Cardiac muscle cell (in vitro differentiated cells and primary cell): ENCODE data around the gene SUSD4. TPM values are rescaled to one million over a fixed set of nuclear protein-coding genes. Genes with fewer than 3 reads are reported as not detected.

Source experiments
- DNase-seq, 2 donors: peaks; one replicate each; pipeline versions ENCODE4 v3.0.0 to v3.0.0-alpha.2; 2010 to 2017; ENCODE audit warnings: low read depth in 1 of 2, low spot score in 1 of 2
- H3K27ac ChIP-seq: fragments of 200-600 bp; sonication (generic); 2 replicates; pipeline ENCODE4 v1.5.1; 2016
- H3K27me3 ChIP-seq: fragments of 200-600 bp; sonication (generic); 2 replicates; pipeline ENCODE4 v1.6.0; 2016; ENCODE audit warnings: control low read depth
- H3K36me3 ChIP-seq: fragments of 200-600 bp; sonication (generic); 2 replicates; pipeline ENCODE4 v1.5.1; 2016; ENCODE audit warnings: control low read depth
- H3K4me1 ChIP-seq: fragments of 200-600 bp; sonication (generic); 2 replicates; pipeline ENCODE4 v1.8.1; 2017; ENCODE audit warnings: low read depth, mild to moderate bottlenecking, mixed run types
- H3K4me3 ChIP-seq: fragments of 200-600 bp; sonication (generic); 2 replicates; pipeline ENCODE4 v1.5.1; 2016; ENCODE audit warnings: mild to moderate bottlenecking
- H3K9me3 ChIP-seq: fragments of 200-600 bp; sonication (generic); 2 replicates; pipeline ENCODE4 v1.5.1; 2017; ENCODE audit warnings: low read depth, mild to moderate bottlenecking, control low read depth
- polyA plus RNA-seq: library from polyadenylated mRNA; unstranded; fragments of >200 nt; fragmentation: Nextera tagmentation; extraction: Ambion mirVana; gene quantifications from 2 replicates; pipeline ENCODE4 v1.2.1, GENCODE V29; 2016
- total RNA-seq: library from RNA; depleted of rRNA; stranded (reverse); fragments of >200 nt; gene quantifications from 2 replicates; pipeline ENCODE4 v1.2.3, GENCODE V29; 2016
- TF ChIP-seq, protein P1 (sequence below): IDR thresholded peaks from 2 replicates; pipeline ENCODE4 v1.5.1; 2012; ENCODE audit warnings: low read depth, mild to moderate bottlenecking, low read length

Gene SUSD4
- total and polyA plus RNA-seq, 2 experiments from 2014 or later: 20.9 to 31.6 TPM

DNA sequence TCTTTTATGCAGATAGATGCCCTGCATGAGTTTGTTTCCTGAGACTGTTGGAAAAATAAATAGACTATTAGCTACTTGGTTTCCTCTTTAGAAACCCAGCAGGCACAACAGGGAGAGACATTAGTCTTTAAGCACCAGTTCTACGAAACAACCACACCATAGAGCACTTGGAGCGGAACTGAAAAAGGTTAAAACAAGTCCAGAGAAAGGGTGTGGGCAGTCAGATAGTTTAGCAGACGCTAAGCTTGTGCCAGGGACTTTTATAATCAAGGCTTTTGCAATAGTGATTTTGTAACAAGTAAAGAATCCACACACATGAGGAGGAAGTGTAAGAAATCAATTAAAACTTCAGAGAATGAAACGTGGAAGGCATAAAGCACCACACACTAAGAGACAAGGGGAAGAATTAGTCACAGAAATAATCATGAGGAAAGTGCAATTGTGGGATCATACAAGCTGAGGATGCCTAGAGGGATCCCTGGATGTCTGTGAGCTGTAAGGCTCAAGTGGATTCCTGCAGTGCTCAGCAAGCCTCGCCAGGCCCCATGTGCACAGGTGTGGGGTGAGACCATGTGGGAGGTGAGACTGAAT, 183.2 kb downstream of the SUSD4 start:
- H3K27me3 ChIP-seq: no peaks in the 10 kb centered on the region

DNA sequence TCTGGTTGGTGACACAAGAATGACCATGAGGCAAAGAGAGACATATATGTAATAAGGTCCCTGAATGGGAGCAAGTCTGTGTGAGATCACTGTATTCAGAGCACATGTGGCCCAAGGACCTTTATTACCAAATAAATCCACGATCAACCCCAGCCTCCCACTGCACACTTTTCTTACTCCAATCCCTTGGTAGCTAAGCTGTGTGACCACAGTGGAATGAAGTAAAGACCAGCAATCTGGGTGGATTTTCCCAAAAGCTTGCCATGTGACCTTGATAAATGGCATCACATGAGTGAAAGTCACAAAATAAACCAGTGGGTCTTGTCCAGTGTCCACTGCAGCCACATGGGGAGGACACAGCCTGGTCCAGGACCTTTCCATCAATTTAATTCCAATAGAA, 184.2 kb downstream of the SUSD4 start:
- TF ChIP-seq, protein P1, sequence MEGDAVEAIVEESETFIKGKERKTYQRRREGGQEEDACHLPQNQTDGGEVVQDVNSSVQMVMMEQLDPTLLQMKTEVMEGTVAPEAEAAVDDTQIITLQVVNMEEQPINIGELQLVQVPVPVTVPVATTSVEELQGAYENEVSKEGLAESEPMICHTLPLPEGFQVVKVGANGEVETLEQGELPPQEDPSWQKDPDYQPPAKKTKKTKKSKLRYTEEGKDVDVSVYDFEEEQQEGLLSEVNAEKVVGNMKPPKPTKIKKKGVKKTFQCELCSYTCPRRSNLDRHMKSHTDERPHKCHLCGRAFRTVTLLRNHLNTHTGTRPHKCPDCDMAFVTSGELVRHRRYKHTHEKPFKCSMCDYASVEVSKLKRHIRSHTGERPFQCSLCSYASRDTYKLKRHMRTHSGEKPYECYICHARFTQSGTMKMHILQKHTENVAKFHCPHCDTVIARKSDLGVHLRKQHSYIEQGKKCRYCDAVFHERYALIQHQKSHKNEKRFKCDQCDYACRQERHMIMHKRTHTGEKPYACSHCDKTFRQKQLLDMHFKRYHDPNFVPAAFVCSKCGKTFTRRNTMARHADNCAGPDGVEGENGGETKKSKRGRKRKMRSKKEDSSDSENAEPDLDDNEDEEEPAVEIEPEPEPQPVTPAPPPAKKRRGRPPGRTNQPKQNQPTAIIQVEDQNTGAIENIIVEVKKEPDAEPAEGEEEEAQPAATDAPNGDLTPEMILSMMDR: no peak
- Histone ChIP-seq H3K4me3 (no peak overlapping the region), H3K9me3 (no peaks in the 10 kb centered on the region), H3K27ac (no peak overlapping the region), H3K27me3 (no peaks in the 10 kb centered on the region), H3K4me1 (peaks cover 8% of the 10 kb centered on the region), H3K36me3 (no peaks in the 10 kb centered on the region)
- DNase-seq: no peak

More for the DNA sequence above, 183.2 kb downstream of the SUSD4 start:
- Histone ChIP-seq H3K4me1 (peaks cover 12% of the 10 kb centered on the region), H3K36me3 (no peaks in the 10 kb centered on the region), H3K9me3 (no peaks in the 10 kb centered on the region), H3K4me3 (no peak overlapping the region), H3K27ac (no peak overlapping the region)
- DNase-seq: peak in 1 of 2 donors; percentile 38
- TF ChIP-seq, protein P1: no peak

DNA sequence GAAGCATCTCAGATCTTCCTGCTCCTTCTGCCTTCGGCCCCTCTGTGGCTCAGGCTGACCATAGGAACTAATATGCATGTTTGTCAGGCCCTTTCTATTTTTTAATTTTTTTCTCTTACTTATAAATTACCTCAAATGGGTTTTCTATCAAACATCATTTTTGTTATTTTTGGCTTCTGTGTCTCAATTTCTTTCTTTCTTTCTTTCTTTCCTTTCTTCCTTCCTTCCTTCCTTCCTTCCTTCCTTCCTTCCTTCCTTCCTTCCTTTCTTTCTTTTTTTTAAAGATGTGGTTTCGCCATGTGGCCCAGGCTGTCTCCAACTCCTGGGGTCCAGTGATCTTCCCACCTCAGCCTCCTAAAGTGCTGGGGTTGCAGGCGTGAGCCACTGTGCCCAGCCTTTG, 184.7 kb downstream of the SUSD4 start:
- H3K27me3 ChIP-seq: no peaks in the 10 kb centered on the region
- TF ChIP-seq, protein P1: no peak
- no peaks in the 10 kb centered on the region for H3K9me3 ChIP-seq
- H3K4me1 ChIP-seq: peaks cover 8% of the 10 kb centered on the region
- DNase-seq: no peak
- no peaks in the 10 kb centered on the region for H3K36me3 ChIP-seq
- no peak overlapping the region for H3K27ac ChIP-seq
- H3K4me3 ChIP-seq: no peak overlapping the region

DNA sequence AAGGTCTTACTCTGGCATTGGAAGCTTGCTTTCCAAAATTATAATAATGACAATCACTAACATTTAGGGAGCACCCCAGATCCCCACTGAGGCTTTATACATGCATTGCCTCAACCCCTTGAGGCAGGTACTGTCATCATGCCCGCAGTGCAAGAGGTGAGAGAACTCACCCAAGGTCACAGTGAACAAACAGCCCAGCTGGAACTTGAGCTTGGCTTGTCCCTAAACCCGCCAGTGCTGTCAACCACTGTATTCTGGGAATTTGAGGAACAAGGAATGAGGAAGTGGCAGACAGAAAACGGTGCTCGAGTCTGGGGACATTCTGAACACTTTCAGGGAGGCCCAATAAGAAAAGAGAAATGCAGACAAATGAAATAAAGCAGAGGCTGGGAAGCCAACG, 186.3 kb downstream of the SUSD4 start:
- TF ChIP-seq, protein P1: no peak
- DNase-seq: peak in 1 of 2 donors; percentile 50
- Histone ChIP-seq H3K9me3 (no peaks in the 10 kb centered on the region), H3K4me3 (no peak overlapping the region), H3K27me3 (no peaks in the 10 kb centered on the region), H3K4me1 (peaks cover 8% of the 10 kb centered on the region), H3K36me3 (no peaks in the 10 kb centered on the region), H3K27ac (no peak overlapping the region)

DNA sequence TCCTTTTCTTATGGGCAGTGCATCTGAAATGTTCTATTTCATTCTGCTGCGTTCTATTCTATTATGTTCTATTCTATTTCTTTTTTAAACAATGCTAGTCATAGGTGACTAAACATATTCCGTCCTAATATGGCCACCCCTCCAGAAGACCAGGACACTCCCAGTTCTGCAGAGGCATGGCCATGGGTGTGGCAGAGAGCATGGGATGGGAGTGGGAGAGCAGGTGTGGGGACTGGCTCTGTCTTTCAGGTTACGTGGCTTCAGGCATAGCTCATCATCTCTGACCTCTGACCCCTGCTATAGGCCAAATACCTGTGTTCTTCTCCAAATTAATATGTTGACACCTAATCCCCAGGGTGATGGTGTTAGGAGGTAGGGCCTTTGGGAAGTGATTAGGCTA, 187.5 kb downstream of the SUSD4 start:
- H3K4me1 ChIP-seq: peaks cover 8% of the 10 kb centered on the region
- H3K27me3 ChIP-seq: no peaks in the 10 kb centered on the region
- no peak overlapping the region for H3K27ac ChIP-seq
- no peak for DNase-seq
- no peaks in the 10 kb centered on the region for H3K36me3 ChIP-seq
- H3K4me3 ChIP-seq: no peak overlapping the region
- TF ChIP-seq, protein P1: no peak
- no peaks in the 10 kb centered on the region for H3K9me3 ChIP-seq
